CD4-positive, alpha-beta T cell treated with Interleukin-15 for 4 hours (primary cell): ENCODE measurements around the gene ADSL.
"Not testable (repeated sequence)": the region's sequence is repeated elsewhere in the genome, so short reads cannot be mapped to it uniquely, and the experiment has no call there.

Experiments
- DNase-seq: peaks from one replicate; pipeline ENCODE4 v3.0.0-alpha.2; 2020; ENCODE audit warnings: low spot score

The ADSL gene

GRCh38 chr22:40346185-40347118 lies at the start of gene ADSL:
TSS of gene ADSL (plus strand) at chr22:40346500. CDS start at chr22:40346559, 59 bp downstream.
- peak; percentile 81 for DNase-seq

GRCh38 chr22:40300316-40300715 lies 46.0 kb upstream of the ADSL start:
- no peak for DNase-seq

DNA sequence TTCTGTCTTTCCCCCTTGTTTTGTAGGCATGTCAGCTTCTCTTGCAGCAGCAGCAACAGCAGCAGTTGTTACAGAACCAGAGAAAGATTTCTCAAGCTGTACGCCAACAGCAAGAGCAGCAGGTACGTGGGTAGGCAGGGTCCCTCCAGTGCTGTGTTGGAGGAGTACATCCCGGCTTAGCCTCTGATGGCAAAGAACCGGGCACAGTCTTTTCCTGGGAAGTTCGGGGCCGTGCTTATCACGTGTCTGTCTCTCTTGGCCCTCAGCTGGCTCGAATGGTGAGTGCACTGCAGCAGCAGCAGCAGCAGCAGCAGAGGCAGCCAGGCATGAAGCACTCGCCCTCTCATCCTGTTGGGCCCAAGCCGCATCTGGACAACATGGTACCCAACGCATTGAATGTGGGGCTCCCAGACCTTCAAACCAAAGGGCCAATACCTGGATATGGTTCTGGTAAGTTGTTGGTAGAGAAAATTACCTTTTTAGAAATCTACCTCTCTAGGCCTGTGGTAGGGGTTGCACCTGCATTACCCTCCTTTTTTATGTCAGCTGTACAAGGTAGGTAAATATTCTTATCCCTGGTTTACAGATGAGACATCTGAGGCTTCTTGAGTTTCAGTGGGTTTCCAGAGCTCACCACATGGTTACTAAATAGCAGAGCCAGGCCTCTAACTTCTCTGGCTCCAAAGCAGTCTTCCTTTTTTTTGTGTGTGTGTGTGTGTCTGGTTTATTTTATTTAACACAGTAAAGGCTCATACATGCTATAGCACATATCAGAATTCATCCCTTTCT lies 45.2 kb upstream of the ADSL start:
- no peak for DNase-seq

- no peak for DNase-seq
Observed at GRCh38 chr22:40302149-40302548, 44.2 kb upstream of the ADSL start.

- no peak for DNase-seq
Observed at GRCh38 chr22:40305625-40306024, 40.7 kb upstream of the ADSL start.

GRCh38 chr22:40308999-40309573 lies 37.2 kb upstream of the ADSL start:
- no peak for DNase-seq

- no peak for DNase-seq
Observed at GRCh38 chr22:40309631-40310030, 36.7 kb upstream of the ADSL start.

DNA sequence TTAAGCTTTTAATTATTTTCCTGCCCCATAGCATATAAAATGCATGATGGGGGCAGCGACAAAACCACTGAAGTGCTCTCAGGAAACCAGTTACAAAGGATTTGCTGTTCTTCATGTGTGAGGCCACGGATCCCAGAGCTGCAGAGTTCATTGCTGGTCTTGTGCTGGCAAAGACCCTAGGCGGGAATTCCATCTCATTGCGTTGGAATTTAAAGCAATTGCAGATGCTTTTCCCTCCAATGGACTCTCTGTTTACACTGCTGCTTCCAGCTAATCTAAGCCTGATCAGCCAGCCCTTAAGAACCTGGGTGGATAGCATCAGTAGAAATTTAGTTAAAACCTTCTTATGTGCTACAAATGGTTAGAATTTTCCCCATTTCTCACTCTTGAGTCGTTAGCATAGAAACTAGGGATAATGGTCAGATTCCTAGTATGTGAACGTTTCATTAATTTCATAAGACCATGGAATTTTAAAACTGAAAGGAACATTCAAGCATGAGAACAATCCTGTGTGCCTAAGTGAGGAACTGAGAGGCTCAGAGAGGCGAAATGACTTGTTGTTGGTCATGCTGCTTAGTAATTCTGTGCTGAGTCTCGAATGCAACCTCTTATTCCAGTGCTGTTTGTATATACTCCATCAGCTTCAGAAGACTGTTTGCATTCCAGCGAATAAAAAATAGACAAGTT lies 36.1 kb upstream of the ADSL start:
- no peak for DNase-seq

GRCh38 chr22:40310768-40311120 lies 35.6 kb upstream of the ADSL start:
- DNase-seq = no peak

- not testable (repeated sequence) for DNase-seq
Observed at GRCh38 chr22:40311646-40312045, 34.7 kb upstream of the ADSL start.

GRCh38 chr22:40312050-40312449 lies 34.2 kb upstream of the ADSL start:
- no peak for DNase-seq

DNA sequence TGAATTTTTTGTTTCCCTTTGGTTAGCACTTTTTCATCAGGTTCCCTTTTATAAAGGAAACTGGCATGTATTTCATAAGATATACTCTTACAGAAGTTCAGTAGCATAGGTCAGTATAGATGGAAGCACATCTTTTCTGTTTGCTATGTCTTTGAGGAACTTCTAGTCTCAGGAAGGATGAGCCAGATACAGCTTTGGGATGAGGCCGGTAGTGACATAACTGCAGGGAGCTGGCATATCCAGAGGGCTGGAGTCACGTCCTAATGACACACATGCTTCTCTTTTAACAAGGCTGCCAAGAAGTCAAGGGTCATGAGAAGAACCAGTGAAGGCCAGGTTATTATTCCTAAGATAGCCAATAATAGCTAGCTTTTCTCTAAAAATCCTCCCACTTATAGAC lies 33.3 kb upstream of the ADSL start:
- DNase-seq = no peak

DNA sequence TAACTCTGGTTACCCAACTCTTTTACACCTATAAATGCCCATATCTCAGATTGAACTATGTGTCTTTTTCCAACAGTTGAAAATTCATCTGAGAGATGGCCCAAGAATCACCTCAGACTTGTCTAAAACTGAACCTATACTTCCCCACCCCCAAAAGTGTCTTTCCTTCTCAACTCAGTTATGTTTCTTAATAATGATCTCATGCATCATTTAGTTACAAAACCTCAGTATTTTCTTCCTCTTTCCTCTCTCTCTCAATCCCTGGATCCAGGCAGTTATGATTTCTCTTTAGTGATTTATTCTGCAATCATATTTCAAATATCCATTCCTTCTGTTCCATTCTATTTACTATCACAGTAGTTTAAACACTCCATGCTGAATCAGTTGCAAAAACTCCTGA lies 32.3 kb upstream of the ADSL start:
- DNase-seq = no peak

GRCh38 chr22:40320687-40321086 lies 25.6 kb upstream of the ADSL start:
- no peak for DNase-seq

DNA sequence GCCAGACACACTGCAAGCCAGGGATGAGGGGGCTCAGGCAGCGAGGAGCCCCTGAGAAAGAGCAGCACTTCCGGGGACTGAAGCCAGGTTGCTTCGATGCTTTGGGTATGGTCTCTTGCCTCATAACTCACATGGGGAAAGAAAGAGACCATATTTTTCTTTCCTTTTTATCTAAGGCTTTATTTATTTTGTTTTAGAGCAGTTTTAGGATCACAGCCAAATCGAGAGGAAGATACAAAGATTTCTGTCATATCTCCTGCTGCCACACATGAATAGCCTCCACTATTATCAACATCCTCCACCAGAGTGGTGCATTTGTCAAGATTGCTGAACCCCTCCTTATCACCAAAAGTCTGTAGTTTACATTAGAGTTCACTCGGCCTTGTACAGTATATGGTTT lies 24.3 kb upstream of the ADSL start:
- DNase-seq = no peak

GRCh38 chr22:40322818-40323447 lies 23.4 kb upstream of the ADSL start:
- DNase-seq = no peak

DNA sequence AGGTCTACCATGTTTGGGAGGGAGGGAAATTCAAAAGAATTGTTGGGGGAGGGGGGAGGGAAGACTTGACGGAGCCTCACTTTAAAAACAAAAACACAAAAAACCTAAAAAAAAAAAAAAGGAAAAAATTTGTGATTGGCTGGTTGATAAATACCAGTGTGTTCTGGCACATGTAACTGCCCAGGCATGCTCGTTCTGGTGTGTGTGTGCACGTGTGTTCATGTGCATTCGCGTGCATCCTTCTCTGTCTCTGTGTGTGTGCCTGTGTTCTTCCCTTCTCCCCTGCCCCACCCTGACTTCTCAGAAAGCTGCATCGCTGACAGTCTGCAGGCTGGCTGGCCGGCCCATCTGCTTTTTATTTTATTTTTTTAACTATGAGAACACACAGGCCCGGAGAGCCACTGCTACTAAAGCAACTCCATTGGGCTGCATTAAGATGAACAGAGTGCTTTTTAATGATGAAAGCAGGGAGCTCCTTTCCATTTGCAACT lies 22.6 kb upstream of the ADSL start:
- peak; percentile 75 for DNase-seq

GRCh38 chr22:40324468-40325305 lies 21.6 kb upstream of the ADSL start:
- peak; percentile 68 for DNase-seq

GRCh38 chr22:40325315-40325714 lies 21.0 kb upstream of the ADSL start:
- peak; percentile 69 for DNase-seq

DNA sequence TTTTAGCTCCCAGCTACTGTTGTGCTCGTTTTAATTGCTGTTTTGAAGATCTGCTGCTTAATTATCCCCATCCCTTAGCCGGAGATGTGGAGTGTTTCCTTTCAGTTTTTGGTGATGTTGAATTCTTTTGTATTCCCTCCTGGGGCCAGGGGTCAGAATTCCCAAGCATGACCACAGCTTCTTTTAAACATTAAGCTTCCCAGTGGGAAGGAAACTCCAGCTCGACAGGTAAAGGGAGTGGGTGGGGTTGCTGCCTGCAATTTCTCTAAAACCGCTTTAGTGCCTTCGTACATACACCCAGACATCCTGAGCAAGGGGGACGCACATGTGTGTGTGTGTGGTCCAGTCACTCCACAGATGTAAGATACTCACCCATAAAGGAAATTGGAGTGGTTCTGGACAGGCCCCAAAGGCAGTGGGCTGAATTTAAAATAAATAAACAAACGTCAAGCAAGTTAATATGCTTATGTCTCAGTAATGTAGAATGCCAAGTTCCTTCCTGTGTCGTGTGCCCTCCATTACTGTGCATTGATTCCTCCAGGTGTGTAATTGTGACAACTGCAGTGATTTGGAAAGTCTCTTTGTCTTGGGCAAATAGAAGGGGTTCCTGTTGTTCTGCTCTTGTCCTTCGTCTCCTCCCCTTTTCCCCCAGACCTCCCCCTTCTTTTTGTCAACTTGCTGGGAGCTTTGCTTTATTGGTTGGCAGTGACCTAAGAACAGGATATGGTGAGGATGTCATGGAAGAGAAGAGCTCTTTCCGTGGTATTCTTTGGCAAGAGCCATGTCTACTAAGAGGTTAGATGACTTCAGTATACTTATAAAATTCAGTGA lies 19.2 kb upstream of the ADSL start:
- DNase-seq = peak; percentile 30
